ENCODE data around the gene AGPAT4.

The AGPAT4 gene

DNA sequence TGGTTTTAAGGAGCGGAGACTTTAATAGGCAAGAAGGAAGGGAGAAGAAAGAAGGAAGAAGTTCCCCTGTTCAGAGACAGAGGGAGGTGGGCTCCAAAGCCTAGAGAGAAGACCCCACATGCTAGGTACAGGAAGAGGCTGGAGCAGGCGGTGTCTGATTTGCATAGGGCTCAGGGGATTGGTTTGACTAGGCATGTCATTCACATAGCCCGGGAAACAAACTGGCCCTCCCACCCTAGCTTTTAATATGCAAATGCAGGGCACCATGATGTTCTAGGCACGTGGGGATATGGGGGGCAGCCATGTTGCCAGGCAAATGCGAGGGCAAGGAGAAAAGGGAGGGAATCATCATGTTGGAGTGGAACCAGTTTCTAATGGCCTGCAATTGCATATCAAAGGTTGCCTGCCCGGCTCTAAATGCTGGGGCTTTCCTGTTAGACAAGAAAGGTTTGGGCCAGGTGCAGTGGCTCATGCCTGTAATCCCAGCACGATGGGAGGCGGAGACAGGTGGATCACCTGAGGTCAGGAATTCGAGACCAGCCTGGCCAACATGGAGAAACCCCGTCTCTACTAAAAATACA, 34.3 kb upstream of the AGPAT4 start:
- no peak for TF ChIP-seq CTCF (IDR thresholded peaks at IDR 0.05; ENCODE audit: insufficient read depth, missing control alignments)
- no peak for FAIRE-seq
- DNase-seq (ENCODE audit: insufficient read length, low spot score) = no peak

- DNase-seq (ENCODE audit: insufficient read length, low spot score) (no peak), FAIRE-seq (no peak)
- no peak for TF ChIP-seq CTCF (IDR thresholded peaks at IDR 0.05; ENCODE audit: insufficient read depth, missing control alignments)
Measured at GRCh38 chr6:161305860-161306259, 32.0 kb upstream of the AGPAT4 start.

DNA sequence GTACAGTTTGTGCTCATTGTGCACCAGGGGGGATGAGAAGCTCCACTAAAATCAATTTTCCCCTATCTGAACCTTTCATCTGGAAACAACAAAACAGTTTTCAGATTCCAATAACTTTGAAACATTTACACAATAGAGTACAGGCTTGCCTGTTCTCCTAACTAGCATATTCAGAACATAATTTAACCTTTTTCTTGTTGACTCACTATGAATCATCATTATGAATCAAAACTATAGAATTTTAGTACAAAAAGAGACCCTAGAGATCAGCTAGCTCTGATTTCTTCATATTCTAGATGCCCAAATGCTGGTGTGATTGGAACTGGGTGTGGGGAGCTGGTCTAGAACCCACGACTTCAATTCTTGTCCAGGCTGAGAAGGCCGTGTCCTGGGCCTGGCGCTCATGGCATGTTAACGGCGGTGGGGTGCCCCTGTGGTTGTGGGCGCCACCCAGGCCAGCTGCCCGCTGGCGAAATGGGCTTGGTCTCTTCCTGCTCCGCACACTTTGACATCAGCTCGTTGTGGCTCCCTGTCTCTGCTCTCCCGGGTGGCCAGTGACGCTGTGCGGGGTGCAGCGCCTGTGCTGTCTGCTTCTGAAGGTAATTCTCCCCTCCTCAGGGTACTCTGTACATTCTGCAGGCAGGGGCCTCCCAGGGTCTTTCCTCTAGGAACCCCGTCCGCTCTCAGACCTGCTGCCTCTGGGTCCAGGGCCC, 29.9 kb upstream of the AGPAT4 start:
- TF ChIP-seq CTCF (IDR thresholded peaks at IDR 0.05; ENCODE audit: insufficient read depth, missing control alignments) = no peak
- DNase-seq (ENCODE audit: insufficient read length, low spot score) (no peak), FAIRE-seq (no peak)

- FAIRE-seq (no peak), DNase-seq (ENCODE audit: insufficient read length, low spot score) (no peak)
- no peak for TF ChIP-seq CTCF (IDR thresholded peaks at IDR 0.05; ENCODE audit: insufficient read depth, missing control alignments)
Measured at GRCh38 chr6:161302949-161303348, 29.1 kb upstream of the AGPAT4 start.

- DNase-seq (ENCODE audit: insufficient read length, low spot score) (no peak), FAIRE-seq (no peak)
- no peak for TF ChIP-seq CTCF (IDR thresholded peaks at IDR 0.05; ENCODE audit: insufficient read depth, missing control alignments)
Measured at GRCh38 chr6:161301338-161301737, 27.5 kb upstream of the AGPAT4 start.

GRCh38 chr6:161300823-161301222, 27.0 kb upstream of the AGPAT4 start:
- no peak for FAIRE-seq
- no peak for DNase-seq (ENCODE audit: insufficient read length, low spot score)
- TF ChIP-seq CTCF (IDR thresholded peaks at IDR 0.05; ENCODE audit: insufficient read depth, missing control alignments) = no peak

- no peak for TF ChIP-seq CTCF (IDR thresholded peaks at IDR 0.05; ENCODE audit: insufficient read depth, missing control alignments)
- DNase-seq (ENCODE audit: insufficient read length, low spot score) (no peak), FAIRE-seq (no peak)
Measured at GRCh38 chr6:161299726-161300125, 25.9 kb upstream of the AGPAT4 start.
